CD1c-positive myeloid dendritic cell (primary cell): ENCODE data around the gene MEIS2.

Experiments
- DNase-seq: peaks from one replicate; pipeline ENCODE4 v3.0.0-alpha.2; 2016; ENCODE audit errors: extremely low spot score

The MEIS2 gene

GRCh38 chr15:36936613-36937012 is 163.7 kb downstream of the MEIS2 start:
- DNase-seq = no peak

GRCh38 chr15:36933255-36933990 is 166.9 kb downstream of the MEIS2 start:
- no peak for DNase-seq

DNA sequence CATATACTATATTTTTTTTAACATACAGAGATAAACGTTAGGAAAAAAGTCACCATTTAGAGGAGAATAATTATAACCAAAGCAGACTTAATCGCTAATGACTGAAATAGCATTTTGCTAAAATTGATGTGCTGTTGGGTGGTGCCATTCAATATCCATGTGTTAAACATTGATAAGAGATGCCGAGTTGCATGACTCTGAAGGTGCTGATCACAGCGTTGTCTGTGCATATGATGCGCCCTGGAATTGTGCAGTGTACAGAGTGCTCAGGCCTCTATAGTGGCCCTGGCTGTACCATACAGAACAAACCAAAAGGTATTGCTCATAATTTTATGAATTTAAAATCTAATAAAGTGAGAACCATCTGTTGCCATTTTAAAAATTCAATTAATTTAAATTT is 168.3 kb downstream of the MEIS2 start:
- no peak for DNase-seq

GRCh38 chr15:36931434-36931833 is 168.9 kb downstream of the MEIS2 start:
- DNase-seq = no peak

DNA sequence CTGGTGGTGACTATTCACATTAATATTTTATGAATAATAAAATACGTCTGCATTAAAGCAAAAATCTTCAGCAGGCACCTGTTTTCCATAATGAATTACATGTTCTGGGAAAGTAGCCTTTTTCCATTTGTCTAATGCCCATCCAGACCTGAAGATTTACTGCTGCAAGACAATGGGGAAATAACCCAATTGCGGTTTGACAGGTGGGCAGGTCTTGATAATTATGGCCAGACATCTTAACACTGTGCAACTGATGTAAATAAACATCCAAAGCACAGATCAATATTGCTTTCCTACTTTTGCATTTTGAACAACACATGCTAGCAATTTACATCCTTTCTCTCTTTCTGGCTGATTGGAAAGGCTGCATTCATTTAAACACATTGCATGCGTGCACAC is 173.9 kb downstream of the MEIS2 start:
- DNase-seq = no peak

DNA sequence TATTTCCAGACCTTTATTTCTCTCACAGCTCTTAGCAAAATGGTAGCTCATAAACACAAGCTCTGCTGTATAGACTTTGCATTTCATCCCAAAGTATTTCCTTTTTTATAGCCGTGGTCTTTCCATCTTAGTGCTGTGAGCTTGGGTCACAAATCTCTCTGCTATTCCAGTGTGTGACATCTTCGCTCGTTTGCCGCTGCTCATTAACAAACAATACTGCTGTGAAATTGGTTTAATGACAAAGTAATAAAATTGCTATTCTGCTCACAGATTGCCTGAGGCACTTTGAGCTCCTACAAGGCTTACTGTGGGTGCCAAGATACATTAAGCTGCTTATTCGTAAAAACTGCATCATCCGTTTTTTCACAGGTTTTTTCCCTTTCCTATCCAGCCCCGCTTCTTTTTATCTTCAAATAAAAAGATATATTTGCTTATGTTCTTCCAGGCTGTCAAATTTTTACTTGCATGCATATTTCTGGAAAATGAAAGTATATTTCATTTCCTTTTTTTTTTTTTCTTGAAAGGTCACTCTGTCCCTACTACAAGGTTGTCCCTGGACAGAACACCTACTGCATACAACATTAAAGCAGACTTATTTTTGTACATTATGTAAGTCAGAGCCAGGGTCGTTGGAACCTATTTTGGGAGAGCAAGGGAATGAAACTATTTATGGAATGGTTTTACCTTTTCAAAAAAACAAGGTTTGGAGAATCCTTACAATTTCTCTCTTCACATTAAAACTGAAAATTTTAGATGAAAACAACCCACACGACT is 174.5 kb downstream of the MEIS2 start:
- DNase-seq = no peak

DNA sequence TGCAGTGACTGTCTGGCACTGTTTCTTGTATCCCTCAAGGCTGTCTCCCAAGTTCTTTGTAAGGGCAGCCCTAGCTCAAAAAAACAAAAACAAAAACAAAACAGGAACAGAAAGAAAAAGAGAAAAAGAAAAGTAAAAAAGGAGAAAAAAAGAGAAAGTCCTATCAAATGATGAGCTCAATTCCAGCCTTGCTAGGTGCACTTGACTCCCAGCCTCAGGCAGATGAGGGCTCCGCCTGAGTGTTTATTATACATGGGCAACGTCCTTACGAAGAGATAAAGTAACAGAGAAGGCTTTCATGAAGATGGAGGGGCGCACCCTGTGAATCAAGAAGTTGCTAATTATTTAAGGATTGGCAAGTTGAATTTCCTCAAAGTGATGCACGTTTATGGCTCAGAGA is 175.3 kb downstream of the MEIS2 start:
- DNase-seq = no peak

- no peak for DNase-seq
Observed at GRCh38 chr15:36924034-36924433, 176.3 kb downstream of the MEIS2 start.

DNA sequence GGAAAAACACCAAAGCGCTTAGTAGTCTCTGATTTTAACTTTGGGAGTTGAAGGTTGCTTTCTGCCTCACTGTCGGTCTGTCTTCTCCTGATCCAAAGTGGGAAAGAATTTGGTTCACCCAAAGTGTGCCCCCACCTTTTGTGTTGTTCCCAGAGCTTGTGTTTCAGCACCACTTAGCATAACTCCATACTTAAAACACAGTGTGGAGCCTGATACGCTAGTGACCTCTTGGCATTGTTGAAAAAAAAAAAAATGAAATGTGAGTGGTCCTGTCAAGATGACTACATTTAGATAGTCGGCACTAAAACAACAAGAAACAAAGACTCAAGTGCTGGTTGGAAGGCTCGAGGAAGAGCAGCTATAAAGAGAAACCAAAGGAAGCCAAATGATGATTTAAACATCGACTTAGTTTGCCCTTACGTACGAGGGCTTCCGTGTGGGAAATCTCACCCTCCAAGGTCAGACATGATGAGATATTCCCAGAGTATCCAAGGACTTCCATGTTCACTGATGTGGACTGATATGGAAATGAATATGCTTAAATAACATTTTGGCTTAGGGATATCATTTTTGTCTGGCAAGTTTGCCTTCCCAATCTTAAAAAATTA is 178.8 kb downstream of the MEIS2 start:
- DNase-seq = no peak

DNA sequence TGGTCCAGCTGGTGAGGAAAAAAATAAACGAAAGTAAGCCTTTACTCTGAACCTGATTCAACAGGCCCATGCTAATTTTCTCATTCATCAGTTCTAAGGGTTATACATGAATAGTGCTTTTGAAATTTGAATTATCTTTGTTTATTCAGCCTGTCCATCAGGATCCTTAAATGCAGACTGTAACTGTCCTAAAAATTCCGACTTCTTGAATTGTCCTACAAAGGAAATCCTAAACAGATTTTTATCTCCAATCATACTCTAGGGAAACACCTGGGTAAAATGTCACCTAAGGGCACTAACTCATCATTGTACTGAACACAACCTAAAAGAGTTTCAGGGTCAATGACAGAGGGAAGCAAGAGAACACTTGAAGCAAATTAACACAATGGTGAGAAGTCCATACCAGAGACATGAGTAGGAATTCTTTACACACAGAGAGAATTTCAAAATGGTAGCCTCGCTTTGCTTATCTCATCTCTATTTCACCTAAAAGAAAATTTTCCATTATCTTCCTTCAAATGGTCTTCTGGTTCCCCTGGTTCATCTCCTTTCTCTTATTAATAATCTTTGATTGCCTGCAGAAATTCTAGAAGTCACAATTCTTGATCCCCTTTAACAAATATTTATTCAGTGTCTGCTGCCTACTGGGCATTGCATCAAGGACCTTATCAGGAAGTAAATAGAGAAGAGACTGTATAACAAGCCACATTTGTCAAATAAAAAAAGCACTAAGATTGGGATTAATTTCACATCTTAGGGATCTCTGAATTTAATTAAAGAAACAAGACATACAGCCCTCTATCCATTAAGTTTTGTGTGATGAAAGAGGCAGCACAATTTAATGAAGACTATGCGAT is 182.7 kb downstream of the MEIS2 start:
- DNase-seq = no peak

DNA sequence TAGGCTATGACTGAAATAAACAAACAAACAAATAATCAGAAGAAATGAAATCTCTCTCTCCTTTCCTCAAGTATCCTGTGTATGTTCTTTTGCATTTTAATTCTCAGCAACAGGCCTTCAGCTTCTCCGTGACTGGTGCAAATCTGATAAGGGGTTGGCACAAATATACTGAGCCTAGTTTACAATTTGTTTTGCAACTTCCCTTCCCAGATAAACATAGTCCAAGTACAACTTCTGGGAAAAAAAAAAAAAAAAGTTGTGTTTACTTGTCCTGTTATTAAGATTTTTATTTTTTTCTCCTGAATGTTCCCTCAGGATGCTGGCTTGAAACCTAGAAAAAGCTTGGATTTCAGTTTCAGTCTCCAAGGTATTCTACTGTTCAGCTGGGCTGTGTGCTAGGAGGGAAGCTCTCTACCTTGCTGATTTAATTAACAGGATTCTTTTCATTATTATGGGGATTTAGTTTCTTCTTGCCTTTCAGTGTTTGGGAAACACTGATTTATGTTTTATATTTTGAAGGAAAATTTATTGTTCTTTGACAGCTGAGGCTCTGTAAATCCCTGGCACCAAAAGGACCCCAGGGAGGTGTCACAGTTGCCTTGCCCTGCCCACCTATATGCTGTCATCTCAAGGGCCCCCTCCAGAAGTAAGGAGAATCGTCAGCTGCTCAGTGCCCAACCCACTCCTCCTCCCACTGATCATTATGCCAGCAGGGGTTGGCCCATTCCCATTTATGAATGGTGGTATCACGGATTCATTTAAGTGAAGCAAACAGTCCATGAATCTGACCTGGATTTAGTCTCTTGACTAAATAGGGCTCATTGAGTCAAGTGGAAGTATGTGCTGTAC is 185.2 kb downstream of the MEIS2 start:
- no peak for DNase-seq

- no peak for DNase-seq
Observed at GRCh38 chr15:36914466-36914865, 185.9 kb downstream of the MEIS2 start.

DNA sequence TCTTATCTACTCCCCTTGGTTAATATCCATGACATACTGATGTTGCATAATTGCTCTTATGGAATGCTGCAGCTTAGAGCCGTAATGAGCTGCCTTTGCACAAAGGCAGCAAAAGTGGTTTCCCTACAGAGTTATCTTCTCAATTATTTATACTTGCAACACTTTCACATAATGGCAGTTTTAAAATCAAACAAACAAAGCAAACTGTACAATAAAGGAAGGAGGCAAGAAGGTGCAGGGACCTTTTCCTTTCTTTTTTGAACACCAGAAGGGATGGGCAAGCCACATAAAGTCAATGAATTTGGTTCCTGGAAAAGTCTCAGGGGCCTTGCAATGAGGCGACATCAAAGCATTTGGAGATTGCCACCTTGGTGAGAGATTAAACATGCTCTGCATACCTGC is 188.0 kb downstream of the MEIS2 start:
- DNase-seq = no peak

GRCh38 chr15:36911322-36911944 is 188.9 kb downstream of the MEIS2 start:
- no peak for DNase-seq

- DNase-seq = no peak
Observed at GRCh38 chr15:36908991-36909390, 191.4 kb downstream of the MEIS2 start.

DNA sequence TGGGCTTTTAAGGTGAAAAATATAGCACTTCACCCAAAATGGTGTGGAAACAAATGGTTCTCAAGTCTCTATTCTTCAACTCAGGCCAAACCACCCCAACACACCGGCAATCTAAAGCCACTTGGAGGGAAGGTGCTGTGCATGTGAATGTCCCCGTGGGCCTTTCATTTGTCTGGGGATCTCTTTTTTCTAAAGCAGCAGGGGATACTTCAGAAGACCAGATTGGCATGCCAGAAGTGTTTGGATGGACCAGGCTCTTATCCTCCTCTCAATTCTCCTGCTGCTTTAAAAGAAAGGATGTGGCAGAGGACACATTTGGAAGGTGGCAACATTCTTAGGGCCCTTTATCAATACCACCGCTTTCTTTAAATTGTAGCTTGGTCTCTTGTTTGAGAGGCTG is 193.1 kb downstream of the MEIS2 start:
- DNase-seq = no peak

- no peak for DNase-seq
Observed at GRCh38 chr15:36905908-36906307, 194.4 kb downstream of the MEIS2 start.

GRCh38 chr15:36904715-36905114 is 195.6 kb downstream of the MEIS2 start:
- DNase-seq = no peak

DNA sequence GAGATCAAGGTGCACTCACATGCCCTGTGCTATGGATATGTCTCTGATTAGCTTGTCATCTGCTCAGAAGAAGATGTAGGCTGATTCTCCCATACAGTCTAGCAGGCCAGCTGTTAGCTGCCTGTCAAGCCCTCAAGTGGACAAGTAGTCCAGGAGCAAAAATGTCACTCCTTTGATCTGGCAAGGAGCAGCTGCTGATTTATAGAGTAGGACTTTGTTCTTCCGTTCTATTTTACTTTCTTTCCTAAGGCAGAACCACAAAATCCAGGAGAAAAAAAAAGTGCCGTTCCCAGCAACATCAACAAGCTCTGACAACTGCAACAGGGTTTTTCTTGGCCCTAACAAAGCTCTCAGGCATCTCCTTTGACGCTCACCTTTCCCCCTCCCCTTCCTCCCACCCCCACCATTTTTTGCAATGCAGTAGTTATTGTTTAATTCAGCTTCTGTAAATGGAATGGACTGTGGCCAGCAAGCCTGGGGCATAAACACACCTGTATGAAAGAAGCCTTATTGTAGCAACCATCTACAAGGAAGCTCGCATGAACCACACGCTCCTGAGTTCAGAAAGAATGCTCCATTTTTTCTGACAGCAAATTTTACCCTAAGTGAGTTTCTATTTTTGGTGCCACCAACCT is 196.3 kb downstream of the MEIS2 start:
- no peak for DNase-seq

DNA sequence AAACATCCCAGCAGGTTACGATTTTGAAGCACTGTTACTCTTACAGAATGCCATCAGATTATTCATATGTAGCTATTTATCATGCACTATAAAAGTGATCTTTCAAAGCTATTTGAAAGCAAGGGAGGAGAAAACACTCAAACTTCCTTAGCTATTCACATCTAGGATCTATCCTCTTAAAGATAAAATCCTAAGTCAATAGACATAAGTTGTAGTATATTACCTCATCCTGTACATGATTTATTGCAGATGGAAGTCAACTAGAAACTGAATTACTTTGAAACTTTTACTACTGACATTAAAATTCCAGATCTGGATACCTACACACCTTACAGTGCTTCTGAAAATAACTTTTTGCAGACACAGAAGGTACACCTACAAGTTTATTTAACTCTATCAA is 197.2 kb downstream of the MEIS2 start:
- DNase-seq = no peak
